ENCODE data around the gene DLL3.

DNA sequence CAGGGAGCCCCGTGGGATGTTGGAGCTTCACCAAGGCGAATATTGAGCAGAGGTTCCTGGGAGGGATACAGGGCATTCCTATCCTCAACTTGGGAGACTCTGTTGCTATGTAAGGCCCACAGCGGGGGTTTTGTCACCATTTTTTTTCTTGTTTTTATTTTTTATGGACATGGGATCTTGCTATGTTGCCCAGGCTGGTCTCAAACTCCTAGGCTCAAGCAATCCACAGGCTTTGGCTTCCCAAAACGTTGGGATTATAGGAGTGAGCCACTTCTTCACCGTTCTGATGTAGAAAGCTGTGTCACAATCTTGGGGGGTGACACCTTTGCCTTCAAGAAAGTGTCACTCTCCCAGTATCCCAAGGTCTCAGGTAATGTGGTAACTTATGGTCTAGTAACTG lies 2.6 kb downstream of the DLL3 start:
- TF ChIP-seq, protein P1, sequence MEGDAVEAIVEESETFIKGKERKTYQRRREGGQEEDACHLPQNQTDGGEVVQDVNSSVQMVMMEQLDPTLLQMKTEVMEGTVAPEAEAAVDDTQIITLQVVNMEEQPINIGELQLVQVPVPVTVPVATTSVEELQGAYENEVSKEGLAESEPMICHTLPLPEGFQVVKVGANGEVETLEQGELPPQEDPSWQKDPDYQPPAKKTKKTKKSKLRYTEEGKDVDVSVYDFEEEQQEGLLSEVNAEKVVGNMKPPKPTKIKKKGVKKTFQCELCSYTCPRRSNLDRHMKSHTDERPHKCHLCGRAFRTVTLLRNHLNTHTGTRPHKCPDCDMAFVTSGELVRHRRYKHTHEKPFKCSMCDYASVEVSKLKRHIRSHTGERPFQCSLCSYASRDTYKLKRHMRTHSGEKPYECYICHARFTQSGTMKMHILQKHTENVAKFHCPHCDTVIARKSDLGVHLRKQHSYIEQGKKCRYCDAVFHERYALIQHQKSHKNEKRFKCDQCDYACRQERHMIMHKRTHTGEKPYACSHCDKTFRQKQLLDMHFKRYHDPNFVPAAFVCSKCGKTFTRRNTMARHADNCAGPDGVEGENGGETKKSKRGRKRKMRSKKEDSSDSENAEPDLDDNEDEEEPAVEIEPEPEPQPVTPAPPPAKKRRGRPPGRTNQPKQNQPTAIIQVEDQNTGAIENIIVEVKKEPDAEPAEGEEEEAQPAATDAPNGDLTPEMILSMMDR (IDR thresholded peaks at IDR 0.05; ENCODE audit: poor library complexity, severe bottlenecking) = no peak
- no peak for TF ChIP-seq MXI1 (conservative IDR thresholded peaks at IDR 0.05; ENCODE audit: poor library complexity, severe bottlenecking)
